ENCODE data around the gene FOXL3. TPM values are rescaled to one million over a fixed set of nuclear protein-coding genes. Genes with fewer than 3 reads are reported as not detected.

The FOXL3 gene
- total RNA-seq, 1 experiment from 2014 or later: not detected

GRCh38 chr7:303884-304573 lies 14.1 kb downstream of the FOXL3 start:
- Histone ChIP-seq H3K4me1 (ENCODE audit: control insufficient read depth in 1 of 2, insufficient read depth in 2 of 2, low read length in 2 of 2) (no peaks in the 10 kb centered on the region), H3K27me3 (ENCODE audit: insufficient read depth, low read length) (no peaks in the 10 kb centered on the region), H3K9me3 (ENCODE audit: control insufficient read depth in 1 of 2, insufficient read depth in 1 of 2, low read depth in 1 of 2, low read length in 2 of 2) (peaks cover 0 to 3% of the 10 kb centered on the region in 2 experiments; a peak in 2 of 4 replicates), H3K9me2 (ENCODE audit: insufficient read depth) (no peaks in the 10 kb centered on the region), H3K79me2 (ENCODE audit: insufficient read depth, low read length) (no peaks in the 10 kb centered on the region), H3K36me3 (ENCODE audit: control insufficient read depth in 1 of 2, insufficient read depth in 2 of 2, low read length in 2 of 2) (no peaks in the 10 kb centered on the region), H2AFZ (ENCODE audit: low read depth, low read length, poor library complexity, severe bottlenecking) (no peak overlapping the region), H4K20me1 (ENCODE audit: insufficient read depth) (no peaks in the 10 kb centered on the region), H3K27ac (ENCODE audit: low read depth, low read length) (no peak overlapping the region), H3K4me3 (replicated peaks in 1 of 2; ENCODE audit: low read depth in 1 of 2, low read length in 2 of 2) (no peak overlapping the region), H3K9ac (ENCODE audit: low read length) (no peak overlapping the region), H3K4me2 (ENCODE audit: low read length) (no peak overlapping the region)
- CTCF ChIA-PET: no interaction called here
- no peak for DNase-seq (ENCODE audit: low read depth, low spot score)
- POLR2A ChIA-PET: no interaction called here
- no TSS peak for BruUV-seq (replicated peaks)
- no peak for ATAC-seq
- TF ChIP-seq TCF7L2 (IDR thresholded peaks at IDR 0.05; ENCODE audit: borderline replicate concordance, extremely low read depth, insufficient read depth, insufficient read length) (no peak), FOSL1 (IDR thresholded peaks at IDR 0.05; ENCODE audit: low read depth) (no peak), EGR1 (IDR thresholded peaks at IDR 0.05; ENCODE audit: low read depth) (no peak), ZFX (IDR thresholded peaks at IDR 0.05) (no peak), SRF (IDR thresholded peaks at IDR 0.05; ENCODE audit: low read depth) (no peak), CEBPB (IDR thresholded peaks at IDR 0.05; ENCODE audit: low read depth) (no peak), CTCF (IDR thresholded peaks at IDR 0.05 in 2 of 3, conservative IDR thresholded peaks at IDR 0.05 in 1 of 3; ENCODE audit: borderline replicate concordance in 1 of 3, insufficient read depth in 1 of 3, low read depth in 2 of 3, low read length in 2 of 3) (no peak)
- intact Hi-C loops (cut with micrococcal nuclease): no loop called here
- RAD21 ChIA-PET (ENCODE audit: low non-redundant PET in 1 of 2, low total read pairs in 2 of 2, uncharacterized antibody in 2 of 2, unreplicated experiment in 2 of 2): no interaction called here
